ENCODE results near the gene MSRB3.

DNA sequence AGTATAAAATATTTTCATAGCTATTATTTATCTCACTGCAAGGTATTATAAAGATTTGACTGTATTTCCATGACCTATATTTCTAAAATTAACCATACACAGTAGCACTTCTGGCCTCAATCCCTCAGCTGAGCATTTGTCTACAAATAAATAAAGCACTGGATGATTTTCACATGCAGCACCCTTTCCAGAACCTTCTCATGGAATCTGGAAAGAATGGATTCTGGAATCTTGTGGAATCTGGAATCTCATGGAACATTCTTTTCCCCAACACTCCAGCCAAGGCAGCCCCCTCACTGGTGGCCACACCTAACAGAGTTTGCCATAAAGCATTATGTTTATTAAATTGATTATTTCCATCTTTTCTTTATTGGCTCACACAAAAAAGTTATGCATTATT, 199.2 kb downstream of the MSRB3 start:
- TF ChIP-seq, protein P1, sequence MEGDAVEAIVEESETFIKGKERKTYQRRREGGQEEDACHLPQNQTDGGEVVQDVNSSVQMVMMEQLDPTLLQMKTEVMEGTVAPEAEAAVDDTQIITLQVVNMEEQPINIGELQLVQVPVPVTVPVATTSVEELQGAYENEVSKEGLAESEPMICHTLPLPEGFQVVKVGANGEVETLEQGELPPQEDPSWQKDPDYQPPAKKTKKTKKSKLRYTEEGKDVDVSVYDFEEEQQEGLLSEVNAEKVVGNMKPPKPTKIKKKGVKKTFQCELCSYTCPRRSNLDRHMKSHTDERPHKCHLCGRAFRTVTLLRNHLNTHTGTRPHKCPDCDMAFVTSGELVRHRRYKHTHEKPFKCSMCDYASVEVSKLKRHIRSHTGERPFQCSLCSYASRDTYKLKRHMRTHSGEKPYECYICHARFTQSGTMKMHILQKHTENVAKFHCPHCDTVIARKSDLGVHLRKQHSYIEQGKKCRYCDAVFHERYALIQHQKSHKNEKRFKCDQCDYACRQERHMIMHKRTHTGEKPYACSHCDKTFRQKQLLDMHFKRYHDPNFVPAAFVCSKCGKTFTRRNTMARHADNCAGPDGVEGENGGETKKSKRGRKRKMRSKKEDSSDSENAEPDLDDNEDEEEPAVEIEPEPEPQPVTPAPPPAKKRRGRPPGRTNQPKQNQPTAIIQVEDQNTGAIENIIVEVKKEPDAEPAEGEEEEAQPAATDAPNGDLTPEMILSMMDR (IDR thresholded peaks at IDR 0.05; ENCODE audit: poor library complexity), result no peak
- no peak for TF ChIP-seq EZH2 (IDR thresholded peaks at IDR 0.05; ENCODE audit: borderline replicate concordance)

Measured in hepatocyte (in vitro differentiated cells).